ENCODE data around the gene MAPRE3.
"Not testable (repeated sequence)": the region's sequence is repeated elsewhere in the genome, so short reads cannot be mapped to it uniquely, and the experiment has no call there.

The MAPRE3 gene

GRCh38 chr2:27073782-27074181 lies 103.3 kb downstream of the MAPRE3 start:
- DNase-seq = no peak

GRCh38 chr2:27074738-27075565 lies 104.5 kb downstream of the MAPRE3 start:
- no peak for DNase-seq

- DNase-seq = not testable (repeated sequence)
Observed at GRCh38 chr2:27075566-27075871, 105.1 kb downstream of the MAPRE3 start.

- no peak for DNase-seq
Observed at GRCh38 chr2:27076323-27076722, 105.9 kb downstream of the MAPRE3 start.

Data from activated CD8-positive, alpha-beta memory T cell treated with anti-CD3 and anti-CD28 coated beads for 24 hours (primary cell).